Measurements from ENCODE around the gene GGA1. TPM values are rescaled to one million over a fixed set of nuclear protein-coding genes. Genes with fewer than 3 reads are reported as not detected.

The GGA1 gene
- total RNA-seq, 1 donor from 2014 or later: 64.4 TPM

- intact Hi-C loops (cut with DNase I): no loop called here
- TF ChIP-seq, protein P1, sequence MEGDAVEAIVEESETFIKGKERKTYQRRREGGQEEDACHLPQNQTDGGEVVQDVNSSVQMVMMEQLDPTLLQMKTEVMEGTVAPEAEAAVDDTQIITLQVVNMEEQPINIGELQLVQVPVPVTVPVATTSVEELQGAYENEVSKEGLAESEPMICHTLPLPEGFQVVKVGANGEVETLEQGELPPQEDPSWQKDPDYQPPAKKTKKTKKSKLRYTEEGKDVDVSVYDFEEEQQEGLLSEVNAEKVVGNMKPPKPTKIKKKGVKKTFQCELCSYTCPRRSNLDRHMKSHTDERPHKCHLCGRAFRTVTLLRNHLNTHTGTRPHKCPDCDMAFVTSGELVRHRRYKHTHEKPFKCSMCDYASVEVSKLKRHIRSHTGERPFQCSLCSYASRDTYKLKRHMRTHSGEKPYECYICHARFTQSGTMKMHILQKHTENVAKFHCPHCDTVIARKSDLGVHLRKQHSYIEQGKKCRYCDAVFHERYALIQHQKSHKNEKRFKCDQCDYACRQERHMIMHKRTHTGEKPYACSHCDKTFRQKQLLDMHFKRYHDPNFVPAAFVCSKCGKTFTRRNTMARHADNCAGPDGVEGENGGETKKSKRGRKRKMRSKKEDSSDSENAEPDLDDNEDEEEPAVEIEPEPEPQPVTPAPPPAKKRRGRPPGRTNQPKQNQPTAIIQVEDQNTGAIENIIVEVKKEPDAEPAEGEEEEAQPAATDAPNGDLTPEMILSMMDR (IDR thresholded peaks at IDR 0.05): no peak
- peaks cover 47% of the 10 kb centered on the region for H3K4me1 ChIP-seq
- H3K36me3 ChIP-seq: peaks cover 33% of the 10 kb centered on the region
- H3K27me3 ChIP-seq: no peaks in the 10 kb centered on the region
- no peaks in the 10 kb centered on the region for H3K9me3 ChIP-seq
- no peak overlapping the region for H3K4me3 ChIP-seq
- ATAC-seq (no peak), DNase-seq (peak; percentile 78)
- H3K27ac ChIP-seq: peak overlapping the region; percentile 77
These were observed 38.5 kb upstream of the GGA1 start for GRCh38 chr22:37569921-37570660.

GRCh38 chr22:37570661-37570976, 38.0 kb upstream of the GGA1 start:
- ATAC-seq (no peak), DNase-seq (no peak)
- Histone ChIP-seq H3K36me3 (peaks cover 33% of the 10 kb centered on the region), H3K4me3 (no peak overlapping the region), H3K27ac (peak overlapping the region; percentile 77), H3K4me1 (peaks cover 42% of the 10 kb centered on the region), H3K27me3 (no peaks in the 10 kb centered on the region), H3K9me3 (no peaks in the 10 kb centered on the region)
- TF ChIP-seq, protein P1 (IDR thresholded peaks at IDR 0.05): no peak
- intact Hi-C loops (cut with DNase I): no loop called here

- Histone ChIP-seq H3K36me3 (peaks cover 27% of the 10 kb centered on the region), H3K27ac (no peak overlapping the region), H3K4me3 (no peak overlapping the region), H3K27me3 (no peaks in the 10 kb centered on the region), H3K9me3 (no peaks in the 10 kb centered on the region), H3K4me1 (peaks cover 34% of the 10 kb centered on the region)
- TF ChIP-seq, protein P1 (IDR thresholded peaks at IDR 0.05): no peak
- intact Hi-C loops (cut with DNase I): no loop called here
- no peak for DNase-seq
- ATAC-seq: no peak
These were observed 37.2 kb upstream of the GGA1 start for GRCh38 chr22:37571258-37571991.

DNA sequence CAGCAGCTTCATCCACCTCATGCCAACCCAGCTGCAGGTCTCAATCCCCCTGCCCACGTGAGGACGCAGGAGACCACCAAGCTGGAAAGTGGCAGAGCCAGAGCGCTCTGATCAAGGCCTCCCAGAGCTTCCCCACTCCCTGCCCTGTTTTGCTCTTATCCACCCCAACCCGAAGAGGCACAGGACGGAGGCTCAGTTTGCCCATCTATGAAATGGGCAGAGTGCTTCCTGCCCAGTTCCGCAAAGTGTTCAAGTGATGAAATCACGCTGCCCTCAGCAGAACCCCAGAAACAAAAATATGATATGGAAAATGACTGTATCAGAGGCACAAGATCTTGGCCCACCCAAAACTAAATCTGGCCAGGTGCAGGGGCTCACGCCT, 36.7 kb upstream of the GGA1 start:
- peaks cover 28% of the 10 kb centered on the region for H3K4me1 ChIP-seq
- H3K27ac ChIP-seq: no peak overlapping the region
- TF ChIP-seq, protein P1 (IDR thresholded peaks at IDR 0.05): no peak
- no peaks in the 10 kb centered on the region for H3K27me3 ChIP-seq
- ATAC-seq: no peak
- DNase-seq: no peak
- H3K9me3 ChIP-seq: no peaks in the 10 kb centered on the region
- intact Hi-C loops (cut with DNase I): no loop called here
- no peak overlapping the region for H3K4me3 ChIP-seq
- H3K36me3 ChIP-seq: peaks cover 21% of the 10 kb centered on the region

- H3K4me3 ChIP-seq: no peak overlapping the region
- no peaks in the 10 kb centered on the region for H3K36me3 ChIP-seq
- no peak overlapping the region for H3K27ac ChIP-seq
- TF ChIP-seq, protein P1 (IDR thresholded peaks at IDR 0.05): no peak
- H3K27me3 ChIP-seq: no peaks in the 10 kb centered on the region
- peaks cover 2% of the 10 kb centered on the region for H3K4me1 ChIP-seq
- intact Hi-C loops (cut with DNase I): no loop called here
- no peaks in the 10 kb centered on the region for H3K9me3 ChIP-seq
- DNase-seq (no peak), ATAC-seq (no peak)
These were observed 33.1 kb upstream of the GGA1 start for GRCh38 chr22:37575490-37576003.

Data from upper lobe of right lung (tissue), 1 donor.